ENCODE data around the gene CCDC124. TPM values are rescaled to one million over a fixed set of nuclear protein-coding genes. Genes with fewer than 3 reads are reported as not detected.
A peak's percentile ranks its signal among the peaks of the same experiment; 100 is the strongest.

The CCDC124 gene
- total RNA-seq, 1 donor from 2014 or later = 55.3 TPM

DNA sequence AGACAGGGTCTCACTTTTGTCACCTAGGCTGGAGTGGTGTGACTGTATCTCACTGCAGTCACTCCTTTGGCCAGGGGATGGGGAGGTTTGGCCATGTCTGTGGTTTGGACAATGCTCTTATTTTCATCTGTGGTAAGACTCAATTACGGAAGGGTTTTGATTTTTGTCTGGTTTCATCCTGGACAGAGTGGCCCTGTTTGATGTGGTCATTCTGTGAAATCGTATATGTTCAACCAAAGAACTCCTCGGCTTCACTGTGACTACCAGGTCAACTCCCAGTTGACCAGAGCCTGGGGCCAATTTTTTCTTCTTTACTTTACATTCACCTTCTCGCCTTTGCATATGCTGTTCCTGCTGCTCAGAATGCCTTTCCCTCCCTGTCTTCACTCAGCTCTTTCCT lies 6.8 kb upstream of the CCDC124 start:
- ATAC-seq = no peak

DNA sequence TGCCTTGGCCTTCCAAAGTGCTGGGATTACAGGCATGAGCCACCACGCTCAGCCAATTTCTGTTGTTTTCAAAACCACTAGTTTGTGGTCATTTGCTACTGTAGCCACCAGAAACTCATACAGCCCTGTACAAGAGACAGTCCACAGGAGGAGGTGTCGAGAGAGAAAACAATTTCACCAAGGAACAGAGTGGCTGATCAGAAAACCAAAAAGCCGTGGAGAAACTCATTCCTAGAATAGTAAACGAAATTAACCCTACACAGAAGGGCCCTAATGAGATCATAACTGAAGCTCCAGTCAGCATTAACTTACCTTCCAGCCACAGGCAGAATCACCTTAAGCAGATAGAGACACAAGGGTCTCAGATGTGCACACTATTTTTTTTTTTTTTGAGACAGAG lies 3.8 kb upstream of the CCDC124 start:
- intact Hi-C loops (cut with DNase I) = no loop called here
- H3K27me3 ChIP-seq (ENCODE audit: low read depth) = no peaks in the 10 kb centered on the region
- no peaks in the 10 kb centered on the region for H3K9me3 ChIP-seq
- DNase-seq (no peak), ATAC-seq (no peak)
- no peak overlapping the region for H3K27ac ChIP-seq
- peaks cover 15% of the 10 kb centered on the region for H3K4me1 ChIP-seq
- no peaks in the 10 kb centered on the region for H3K36me3 ChIP-seq
- H3K4me3 ChIP-seq = no peak overlapping the region
- TF ChIP-seq, protein P1, sequence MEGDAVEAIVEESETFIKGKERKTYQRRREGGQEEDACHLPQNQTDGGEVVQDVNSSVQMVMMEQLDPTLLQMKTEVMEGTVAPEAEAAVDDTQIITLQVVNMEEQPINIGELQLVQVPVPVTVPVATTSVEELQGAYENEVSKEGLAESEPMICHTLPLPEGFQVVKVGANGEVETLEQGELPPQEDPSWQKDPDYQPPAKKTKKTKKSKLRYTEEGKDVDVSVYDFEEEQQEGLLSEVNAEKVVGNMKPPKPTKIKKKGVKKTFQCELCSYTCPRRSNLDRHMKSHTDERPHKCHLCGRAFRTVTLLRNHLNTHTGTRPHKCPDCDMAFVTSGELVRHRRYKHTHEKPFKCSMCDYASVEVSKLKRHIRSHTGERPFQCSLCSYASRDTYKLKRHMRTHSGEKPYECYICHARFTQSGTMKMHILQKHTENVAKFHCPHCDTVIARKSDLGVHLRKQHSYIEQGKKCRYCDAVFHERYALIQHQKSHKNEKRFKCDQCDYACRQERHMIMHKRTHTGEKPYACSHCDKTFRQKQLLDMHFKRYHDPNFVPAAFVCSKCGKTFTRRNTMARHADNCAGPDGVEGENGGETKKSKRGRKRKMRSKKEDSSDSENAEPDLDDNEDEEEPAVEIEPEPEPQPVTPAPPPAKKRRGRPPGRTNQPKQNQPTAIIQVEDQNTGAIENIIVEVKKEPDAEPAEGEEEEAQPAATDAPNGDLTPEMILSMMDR (IDR thresholded peaks at IDR 0.05) = no peak

More for the DNA sequence above, 6.8 kb upstream of the CCDC124 start:
- H3K36me3 ChIP-seq = no peaks in the 10 kb centered on the region
- H3K9me3 ChIP-seq = no peaks in the 10 kb centered on the region
- DNase-seq = no peak
- H3K27me3 ChIP-seq (ENCODE audit: low read depth) = no peaks in the 10 kb centered on the region
- TF ChIP-seq, protein P1 (IDR thresholded peaks at IDR 0.05) = no peak
- H3K27ac ChIP-seq = no peak overlapping the region
- intact Hi-C loops (cut with DNase I) = no loop called here
- no peak overlapping the region for H3K4me3 ChIP-seq
- no peaks in the 10 kb centered on the region for H3K4me1 ChIP-seq

DNA sequence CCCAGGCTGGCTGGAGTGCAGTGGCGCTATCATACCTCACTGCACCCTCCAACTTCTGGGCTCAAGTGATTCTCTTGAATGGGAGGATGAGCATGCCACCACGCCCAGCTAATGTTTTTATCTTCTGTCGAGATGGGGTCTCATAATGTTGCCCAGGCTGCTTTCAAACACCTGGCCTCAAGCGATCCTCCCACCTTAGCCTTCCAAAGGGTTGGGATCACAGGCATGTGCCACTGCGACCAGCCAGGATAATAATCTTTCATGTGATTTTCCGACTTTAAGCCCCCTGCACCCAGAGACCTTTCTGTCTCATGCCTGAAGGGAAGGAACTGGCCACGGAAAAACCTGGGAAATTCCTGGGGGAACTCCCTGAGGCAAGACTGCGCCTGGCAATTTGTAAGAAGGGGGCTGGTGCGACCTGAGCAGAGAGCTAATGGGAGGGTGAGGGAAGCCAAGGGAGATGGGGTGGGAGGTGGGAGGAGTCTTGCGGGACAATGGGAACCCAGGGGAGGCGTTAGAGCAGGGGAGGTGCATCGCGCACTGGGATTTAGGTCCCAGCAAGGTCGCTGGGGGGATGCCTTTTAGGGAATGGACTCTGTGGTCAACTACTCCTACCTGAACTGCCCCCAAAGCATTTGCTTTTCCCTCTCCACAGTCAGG lies 1.2 kb upstream of the CCDC124 start:
- H3K4me3 ChIP-seq = peak overlapping the region; percentile 78
- H3K4me1 ChIP-seq = peaks cover 21% of the 10 kb centered on the region
- H3K27ac ChIP-seq = no peak overlapping the region
- H3K9me3 ChIP-seq = no peaks in the 10 kb centered on the region
- H3K27me3 ChIP-seq (ENCODE audit: low read depth) = no peaks in the 10 kb centered on the region
- DNase-seq = peak; percentile 44
- ATAC-seq = peak in 1 of 2 donors; percentile 5
- intact Hi-C loops (cut with DNase I) = no loop called here
- TF ChIP-seq, protein P1 (IDR thresholded peaks at IDR 0.05) = no peak
- H3K36me3 ChIP-seq = peaks cover 4% of the 10 kb centered on the region

DNA sequence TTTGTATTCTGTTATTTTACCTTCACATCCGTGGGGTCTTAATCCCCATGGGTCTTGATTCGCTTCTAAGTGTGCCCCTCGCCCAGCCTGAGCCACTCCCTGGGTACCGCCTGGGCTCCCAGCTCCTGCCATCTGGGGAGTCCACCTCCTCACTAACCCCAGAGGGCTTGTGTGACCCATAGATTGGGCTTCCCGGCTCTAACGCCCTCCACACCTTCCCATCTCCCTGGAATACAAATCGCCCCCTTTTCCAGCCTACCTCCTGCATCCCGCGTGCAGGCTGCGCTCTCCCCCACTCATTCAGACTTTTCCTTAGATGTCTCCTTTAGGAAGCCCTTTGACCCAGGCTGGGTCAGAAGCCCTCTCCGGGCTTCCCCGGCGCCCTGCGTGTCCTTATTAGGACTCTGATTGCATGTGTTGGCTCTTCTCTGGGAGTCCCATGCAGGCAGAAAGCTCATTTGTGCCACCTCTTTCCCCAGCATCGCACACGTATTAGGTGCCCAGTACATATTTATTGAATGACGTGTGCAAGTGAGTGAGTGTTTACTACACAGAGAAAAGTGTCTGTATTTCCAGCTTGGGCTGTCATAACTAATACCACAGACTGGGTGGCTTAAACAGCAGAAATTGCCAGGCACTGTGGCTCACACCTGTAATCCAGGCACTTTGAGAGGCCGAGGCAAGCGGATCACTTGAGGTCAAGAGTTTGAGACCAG lies 757 bp downstream of the CCDC124 start:
- no peak for DNase-seq
- Histone ChIP-seq H3K4me3 (peak overlapping the region; percentile 78), H3K27me3 (ENCODE audit: low read depth) (no peaks in the 10 kb centered on the region), H3K36me3 (peaks cover 19% of the 10 kb centered on the region), H3K27ac (peak overlapping the region; percentile 92), H3K9me3 (no peaks in the 10 kb centered on the region), H3K4me1 (peaks cover 21% of the 10 kb centered on the region)
- TF ChIP-seq, protein P1 (IDR thresholded peaks at IDR 0.05) = no peak
- peak; percentile 2 to 51 for ATAC-seq
- intact Hi-C loops (cut with DNase I) = no loop called here

DNA sequence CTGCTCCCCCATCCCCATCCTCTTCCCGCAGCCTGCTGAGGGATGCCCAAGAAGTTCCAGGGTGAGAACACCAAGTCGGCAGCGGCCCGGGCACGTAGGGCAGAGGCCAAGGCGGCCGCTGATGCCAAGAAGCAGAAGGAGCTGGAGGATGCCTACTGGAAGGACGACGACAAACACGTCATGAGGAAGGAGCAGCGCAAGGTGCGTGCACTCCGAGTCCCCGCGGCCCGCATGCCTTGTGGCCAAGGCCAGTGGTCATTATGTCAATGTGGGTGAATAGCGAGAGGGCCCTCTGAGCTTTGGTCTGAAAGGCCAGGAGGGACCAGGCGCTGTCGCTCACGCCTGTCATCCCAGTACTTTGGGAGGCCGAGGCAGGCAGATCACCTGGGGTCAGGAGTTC lies 3.6 kb downstream of the CCDC124 start:
- Histone ChIP-seq H3K27me3 (ENCODE audit: low read depth) (no peaks in the 10 kb centered on the region), H3K36me3 (peaks cover 44% of the 10 kb centered on the region), H3K27ac (no peak overlapping the region), H3K9me3 (no peaks in the 10 kb centered on the region), H3K4me3 (no peak overlapping the region), H3K4me1 (peaks cover 21% of the 10 kb centered on the region)
- intact Hi-C loops (cut with DNase I) = no loop called here
- DNase-seq (no peak), ATAC-seq (no peak)
- TF ChIP-seq, protein P1 (IDR thresholded peaks at IDR 0.05) = no peak
